ENCODE results near the gene UMPS.

- TF ChIP-seq CTCF (IDR thresholded peaks at IDR 0.05) (no peak), POLR2A (IDR thresholded peaks at IDR 0.05) (no peak)
Measured at GRCh38 chr3:124771083-124771445, 40.8 kb downstream of the UMPS start.
